IMR-90 (cell line): ENCODE measurements around the gene CAND2. TPM values are rescaled to one million over a fixed set of nuclear protein-coding genes. Genes with fewer than 3 reads are reported as not detected.

Experiments
- ATAC-seq: fragments of 200-7000 bp; cut with Tn5 transposase; 2 replicates; pipeline ENCODE4 v1.9.1; 2020; ENCODE audit warnings: low read depth, mild to moderate bottlenecking, moderate library complexity
- BruUV-seq: library from RNA; stranded (reverse); fragments of 400-500 nt; replicated peaks from 2 replicates; lab custom pipeline; 2021; lab: Mats Ljungman, UMichigan
- CTCF ChIA-PET: fragments of 300-600 bp; formaldehyde crosslinking; extraction: SDS; loops from one replicate; lab custom pipeline; 2021; ENCODE audit warnings: antibody characterized with exemption; lab: Yijun Ruan, JAX
- POLR2A ChIA-PET: fragments of 300-600 bp; sonication (Branson Sonifier 250); formaldehyde crosslinking; loops from one replicate; lab custom pipeline; 2022; ENCODE audit warnings: antibody characterized with exemption; ENCODE audit not compliant: unreplicated experiment; lab: Charles Lee
- DNase-seq: peaks from one replicate; pipeline ENCODE4 v3.0.0; 2013
- H2AFZ ChIP-seq: replicated peaks from 2 replicates; pipeline ENCODE3; 2013; ENCODE audit warnings: low read length, mild to moderate bottlenecking; ENCODE audit not compliant: poor library complexity
- H2AK5ac ChIP-seq: 2 replicates; pipeline ENCODE4 v1.6.1; 2013; ENCODE audit warnings: low read depth, low read length, inconsistent platforms
- H2AK9ac ChIP-seq: replicated peaks from 2 replicates; pipeline ENCODE3; 2013; ENCODE audit warnings: mild to moderate bottlenecking, low read depth, low read length, moderate library complexity; ENCODE audit not compliant: poor library complexity
- H2BK120ac ChIP-seq: 2 replicates; pipeline ENCODE4 v1.6.1; 2013; ENCODE audit warnings: low read depth, low read length, inconsistent platforms
- H2BK15ac ChIP-seq: 3 replicates; pipeline ENCODE4 v1.6.1; 2013; ENCODE audit warnings: low read depth, low read length, inconsistent platforms
- H2BK20ac ChIP-seq: 2 replicates; pipeline ENCODE4 v1.6.1; 2013; ENCODE audit warnings: low read depth, mild to moderate bottlenecking, inconsistent platforms, low read length, moderate library complexity
- H2BK5ac ChIP-seq: 2 replicates; pipeline ENCODE4 v1.6.1; 2013; ENCODE audit warnings: mild to moderate bottlenecking, low read depth, low read length, inconsistent platforms; ENCODE audit not compliant: poor library complexity, severe bottlenecking
- H3K14ac ChIP-seq: replicated peaks from 2 replicates; pipeline ENCODE4 v1.6.1; 2013; ENCODE audit warnings: low read depth, low read length, inconsistent platforms
- H3K18ac ChIP-seq: 2 replicates; pipeline ENCODE4 v1.6.1; 2013; ENCODE audit warnings: low read depth, low read length, control low read depth
- H3K23ac ChIP-seq: 2 replicates; pipeline ENCODE4 v1.6.1; 2013; ENCODE audit warnings: low read depth, low read length, inconsistent platforms
- H3K27ac ChIP-seq: 2 replicates; pipeline ENCODE4 v1.5.1; 2013; ENCODE audit warnings: mild to moderate bottlenecking, control low read depth, low read length; ENCODE audit not compliant: insufficient read depth
- H3K27me3 ChIP-seq: 2 replicates; pipeline ENCODE4 v1.6.1; 2013; ENCODE audit warnings: low read length; ENCODE audit not compliant: control insufficient read depth, insufficient read depth
- H3K36me3 ChIP-seq: 2 replicates; pipeline ENCODE4 v1.6.1; 2013; ENCODE audit warnings: low read length, mixed read lengths; ENCODE audit not compliant: control insufficient read depth, insufficient read depth
- H3K4ac ChIP-seq: 2 replicates; pipeline ENCODE4 v1.6.1; 2013; ENCODE audit warnings: low read depth, low read length, inconsistent platforms
- H3K4me1 ChIP-seq: 2 replicates; pipeline ENCODE4 v1.6.1; 2013; ENCODE audit warnings: low read length, mixed read lengths; ENCODE audit not compliant: control insufficient read depth, insufficient read depth
- H3K4me2 ChIP-seq: 2 replicates; pipeline ENCODE4 v1.6.1; 2013; ENCODE audit warnings: low read depth, mild to moderate bottlenecking, control low read depth, low read length, moderate library complexity
- H3K4me3 ChIP-seq: 2 replicates; pipeline ENCODE4 v1.5.1; 2013; ENCODE audit warnings: low read depth, mild to moderate bottlenecking, control low read depth, low read length, moderate library complexity; ENCODE audit not compliant: insufficient read depth
- H3K56ac ChIP-seq: 2 replicates; pipeline ENCODE4 v1.6.1; 2013; ENCODE audit warnings: low read length, inconsistent platforms; ENCODE audit not compliant: insufficient read depth; ENCODE audit errors: extremely low read depth
- H3K79me1 ChIP-seq, 2 experiments: 2 replicates each; pipeline ENCODE4 v1.6.1; 2013; ENCODE audit warnings: low read length in 2 of 2, inconsistent platforms in 1 of 2, low read depth in 1 of 2
- H3K9ac ChIP-seq: 2 replicates; pipeline ENCODE4 v1.6.1; 2013; ENCODE audit warnings: low read depth, low read length, control low read depth
- H3K9me1 ChIP-seq: 2 replicates; pipeline ENCODE4 v1.6.1; 2013; ENCODE audit warnings: low read length, inconsistent platforms; ENCODE audit not compliant: insufficient read depth
- H3K9me3 ChIP-seq: 2 replicates; pipeline ENCODE4 v1.6.1; 2013; ENCODE audit warnings: low read length; ENCODE audit not compliant: control insufficient read depth, insufficient read depth
- H4K20me1 ChIP-seq: 2 replicates; pipeline ENCODE4 v1.6.1; 2013; ENCODE audit warnings: low read length, inconsistent platforms; ENCODE audit not compliant: insufficient read depth
- H4K5ac ChIP-seq: 2 replicates; pipeline ENCODE4 v1.6.1; 2013; ENCODE audit warnings: mild to moderate bottlenecking, low read depth, low read length, control low read depth
- H4K8ac ChIP-seq, 2 experiments: 2 replicates each; pipeline ENCODE4 v1.6.1; 2013; ENCODE audit warnings: low read depth in 2 of 2, low read length in 2 of 2, control low read depth in 1 of 2, inconsistent platforms in 1 of 2
- H4K91ac ChIP-seq: 2 replicates; pipeline ENCODE4 v1.6.1; 2013; ENCODE audit warnings: low read depth, low read length, inconsistent platforms; ENCODE audit not compliant: insufficient read depth
- CEBPB ChIP-seq: IDR thresholded peaks from 2 replicates; pipeline ENCODE4 v1.6.1; 2012; ENCODE audit warnings: low read depth, low read length, improper control_type of control experiment
- CHD1 ChIP-seq: IDR thresholded peaks from 2 replicates; pipeline ENCODE4 v1.6.1; 2012; ENCODE audit warnings: low read depth, low read length, improper control_type of control experiment
- CTCF ChIP-seq: conservative IDR thresholded peaks from 2 replicates; pipeline ENCODE4 v1.5.1; 2012; ENCODE audit warnings: mild to moderate bottlenecking, low read depth, low read length, improper control_type of control experiment
- ELK1 ChIP-seq: fragments of 150-350 bp; IDR thresholded peaks from 2 replicates; pipeline ENCODE4 v1.6.1; 2016; ENCODE audit warnings: low read depth, mild to moderate bottlenecking, low read length, moderate library complexity, borderline replicate concordance
- MAFK ChIP-seq: IDR thresholded peaks from 2 replicates; pipeline ENCODE4 v1.6.1; 2012; ENCODE audit warnings: low read depth, low read length, improper control_type of control experiment
- MAZ ChIP-seq: IDR thresholded peaks from 2 replicates; pipeline ENCODE4 v1.6.1; 2012; ENCODE audit warnings: low read depth, mild to moderate bottlenecking, low read length, improper control_type of control experiment, moderate library complexity, borderline replicate concordance
- MXI1 ChIP-seq: IDR thresholded peaks from 2 replicates; pipeline ENCODE4 v1.6.1; 2012; ENCODE audit warnings: low read depth, mild to moderate bottlenecking, low read length, moderate library complexity, borderline replicate concordance
- NFE2L2 ChIP-seq: fragments of 150-350 bp; IDR thresholded peaks from 2 replicates; pipeline ENCODE4 v1.6.1; 2016; ENCODE audit warnings: low read depth, mild to moderate bottlenecking, low read length
- POLR2A ChIP-seq: IDR thresholded peaks from 2 replicates; pipeline ENCODE4 v1.6.1; 2012; ENCODE audit warnings: mild to moderate bottlenecking, low read depth, low read length
- RAD21 ChIP-seq: IDR thresholded peaks from 2 replicates; pipeline ENCODE4 v1.6.1; 2012; ENCODE audit warnings: low read length, improper control_type of control experiment
- RCOR1 ChIP-seq: IDR thresholded peaks from 2 replicates; pipeline ENCODE4 v1.6.1; 2012; ENCODE audit warnings: mild to moderate bottlenecking, low read length, improper control_type of control experiment; ENCODE audit not compliant: insufficient replicate concordance
- RFX5 ChIP-seq: IDR thresholded peaks from 2 replicates; pipeline ENCODE4 v1.8.0; 2012; ENCODE audit warnings: low read depth, mild to moderate bottlenecking, low read length, moderate library complexity
- USF2 ChIP-seq: fragments of 150-350 bp; IDR thresholded peaks from 2 replicates; pipeline ENCODE4 v1.6.1; 2017; ENCODE audit warnings: mild to moderate bottlenecking, antibody characterized with exemption, low read length, low read depth
- WGBS, 2 experiments: methylation state at CpG; one replicate each; pipeline versions ENCODE4 v1.1.5 to v1.1.7; 2013; ENCODE audit warnings: missing lambda C conversion rate in 2 of 2; ENCODE audit not compliant: insufficient read length in 1 of 2; ENCODE audit errors: extremely low coverage in 2 of 2; 5-methylcytosine and 5-hydroxymethylcytosine counted together
- dilution Hi-C: fragments of 300-500 bp; cut with HindIII; formaldehyde crosslinking; loops from one replicate; pipeline ENCODE4 v1.14.3; 2018; ENCODE audit warnings: low sequenced_read_pairs; ENCODE audit not compliant: unreplicated experiment
- in situ Hi-C: fragments of 300-500 bp; cut with MboI; formaldehyde crosslinking; loops from 3 replicates; pipeline ENCODE4 v1.14.3; 2019; ENCODE audit warnings: low sequenced_read_pairs, inconsistent platforms, mixed read lengths
- intact Hi-C: fragments of 100-400 bp; cut with micrococcal nuclease; formaldehyde crosslinking; loops from 2 replicates; pipeline ENCODE4 v1.10.0; 2022
- polyA plus RNA-seq, 3 experiments: library from polyadenylated mRNA; depleted of rRNA; stranded (reverse); fragments of >200 nt; gene quantifications; 2 replicates each; pipeline ENCODE4 v1.2.3, GENCODE V29; 2012; ENCODE audit warnings: low replicate concordance in 1 of 3
- total RNA-seq: library from RNA; depleted of rRNA; stranded (reverse); fragments of >200 nt; gene quantifications from 2 replicates; pipeline ENCODE4 v1.2.3, GENCODE V29; 2012

CAND2 gene
- total and polyA plus RNA-seq, 2 of the 4 experiments (the other 2 are of a cell fraction): 2.9 to 4.9 TPM

GRCh38 chr3:12859840-12860239 is 63.4 kb downstream of the CAND2 start:
- H2AK9ac ChIP-seq: no peak overlapping the region
- H3K9me1 ChIP-seq: no peaks in the 10 kb centered on the region
- CTCF ChIA-PET: no interaction called here
- 92% methylated on average over 2 of the region's 7 CpGs; no CpG with 5 or more reads in 1 of the 2 experiments for WGBS, 2 experiments
- no peak overlapping the region for H2BK120ac ChIP-seq
- H4K91ac ChIP-seq: no peak overlapping the region
- H3K23ac ChIP-seq: no peak overlapping the region
- no peaks in the 10 kb centered on the region for H3K4me1 ChIP-seq
- H3K27me3 ChIP-seq: peaks cover 66% of the 10 kb centered on the region
- BruUV-seq: no TSS peak
- H4K5ac ChIP-seq: no peak overlapping the region
- dilution Hi-C loops: no loop called here
- no peak overlapping the region for H2AFZ ChIP-seq
- no peak overlapping the region for H3K4me2 ChIP-seq
- H3K9ac ChIP-seq: no peak overlapping the region
- POLR2A ChIA-PET: no interaction called here
- no peak overlapping the region for H2BK20ac ChIP-seq
- no peaks in the 10 kb centered on the region for H3K79me1 ChIP-seq
- no peak overlapping the region for H3K56ac ChIP-seq
- H3K9me3 ChIP-seq: no peaks in the 10 kb centered on the region
- no peak overlapping the region for H2AK5ac ChIP-seq
- H3K18ac ChIP-seq: no peak overlapping the region
- H3K27ac ChIP-seq: no peak overlapping the region
- no peak for DNase-seq
- intact Hi-C loops: no loop called here
- H4K20me1 ChIP-seq: no peaks in the 10 kb centered on the region
- no peaks in the 10 kb centered on the region for H3K36me3 ChIP-seq
- no peak overlapping the region for H3K4ac ChIP-seq
- no peak overlapping the region for H3K4me3 ChIP-seq
- TF ChIP-seq POLR2A (no peak), NFE2L2 (no peak), MXI1 (no peak), CTCF (no peak), ELK1 (no peak), USF2 (no peak), RCOR1 (no peak), MAFK (no peak), MAZ (no peak), RFX5 (no peak), CEBPB (no peak), CHD1 (no peak), RAD21 (no peak)
- no peak for ATAC-seq
- H2BK15ac ChIP-seq: no peak overlapping the region
- no peak overlapping the region for H3K14ac ChIP-seq
- in situ Hi-C loops: no loop called here
- no peak overlapping the region for H4K8ac ChIP-seq
- H2BK5ac ChIP-seq: no peak overlapping the region
